NCI-H748 (cell line): ENCODE results near the gene DEGS2.
"Not testable (repeated sequence)": the region's sequence is repeated elsewhere in the genome, so short reads cannot be mapped to it uniquely, and the experiment has no call there.

Experiments
- DNase-seq: peaks from one replicate; lab custom pipeline; 2025; ENCODE audit not compliant: unreplicated experiment; lab: John Stamatoyannopoulos, UW

Gene DEGS2

GRCh38 chr14:100159094-100159864 lies at the start of gene DEGS2:
DEGS2 (minus strand) TSS chr14:100159645; CDS start chr14:100159587, 58 bp downstream.
- DNase-seq, result peak; percentile 87

DNA sequence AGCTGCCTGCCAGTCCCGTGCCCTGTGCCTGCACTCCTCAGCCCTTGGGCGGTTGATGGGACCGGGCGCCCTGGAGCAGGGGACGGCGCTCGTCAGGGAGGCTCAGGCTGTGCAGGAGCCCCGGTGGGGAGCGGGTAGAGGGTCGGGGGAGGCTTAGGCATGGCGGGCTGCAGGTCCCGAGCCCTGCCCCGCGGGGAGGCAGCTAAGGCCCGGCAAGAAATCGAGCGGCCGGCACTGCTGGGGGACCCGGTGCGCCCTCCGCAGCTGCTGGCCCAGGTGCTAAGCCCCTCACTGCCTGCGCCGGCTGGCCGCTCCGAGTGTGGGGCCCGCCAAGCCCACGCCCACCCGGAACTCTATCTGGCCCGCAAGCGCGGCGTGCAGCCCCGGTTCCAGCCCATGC lies 48.7 kb upstream of the DEGS2 start:
- not testable (repeated sequence) for DNase-seq

DNA sequence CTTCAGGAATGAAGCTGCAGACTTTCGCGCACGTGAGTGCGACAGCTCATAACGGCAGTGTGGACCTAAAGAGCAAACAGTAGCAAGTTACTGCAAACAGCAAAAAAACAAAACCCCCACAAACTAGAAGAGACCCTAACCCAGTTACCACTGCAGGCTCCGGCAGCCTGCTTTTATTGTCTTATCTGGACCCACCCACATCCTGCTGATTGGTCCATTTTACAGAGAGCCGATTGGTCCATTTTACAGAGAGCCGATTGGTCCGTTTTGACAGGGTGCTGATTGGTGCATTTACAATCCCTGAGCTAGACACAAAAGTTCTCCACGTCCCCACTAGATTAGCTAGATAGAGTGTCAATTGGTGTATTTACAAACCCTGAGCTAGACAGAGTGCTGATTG lies 48.1 kb upstream of the DEGS2 start:
- not testable (repeated sequence) for DNase-seq

GRCh38 chr14:100204835-100205167 lies 45.4 kb upstream of the DEGS2 start:
- DNase-seq, result not testable (repeated sequence)

GRCh38 chr14:100203962-100204834 lies 44.8 kb upstream of the DEGS2 start:
- DNase-seq, result no peak

- DNase-seq, result no peak
These were observed 43.7 kb upstream of the DEGS2 start for GRCh38 chr14:100203146-100203545.

GRCh38 chr14:100202712-100203111 lies 43.3 kb upstream of the DEGS2 start:
- DNase-seq, result no peak

- peak; percentile 39 for DNase-seq
These were observed 42.3 kb upstream of the DEGS2 start for GRCh38 chr14:100201701-100202100.

GRCh38 chr14:100200311-100200710 lies 40.9 kb upstream of the DEGS2 start:
- no peak for DNase-seq

DNA sequence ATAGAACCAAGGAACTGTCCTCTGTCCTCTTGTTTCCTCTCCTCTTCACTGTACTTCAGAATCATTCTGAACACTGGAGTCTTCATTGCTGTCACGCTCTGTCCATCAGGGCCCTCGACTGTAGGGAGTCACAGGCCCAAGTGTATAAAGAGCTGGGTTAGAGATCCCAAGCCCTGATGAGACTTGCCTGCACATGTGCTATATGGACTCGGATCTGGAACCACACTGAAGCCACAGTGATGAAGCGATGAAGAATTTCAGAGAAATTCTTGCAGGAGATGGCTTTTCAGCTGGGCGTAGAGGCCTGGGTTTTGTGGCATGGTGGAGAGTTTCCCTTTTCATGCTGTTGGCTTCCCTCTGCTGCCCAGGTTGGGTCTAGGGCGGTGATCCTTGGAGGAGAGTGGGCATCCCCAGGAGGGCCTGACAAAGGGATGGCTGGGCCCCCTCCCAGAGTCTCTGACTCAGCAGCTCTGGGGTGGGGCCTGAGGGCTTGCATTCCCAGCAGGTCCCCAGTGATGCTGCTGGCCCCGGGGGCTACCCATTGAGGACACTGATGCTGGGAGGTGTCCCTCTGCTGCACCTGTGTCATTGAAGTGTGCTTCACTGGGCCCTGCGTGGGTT lies 39.9 kb upstream of the DEGS2 start:
- DNase-seq, result no peak

DNA sequence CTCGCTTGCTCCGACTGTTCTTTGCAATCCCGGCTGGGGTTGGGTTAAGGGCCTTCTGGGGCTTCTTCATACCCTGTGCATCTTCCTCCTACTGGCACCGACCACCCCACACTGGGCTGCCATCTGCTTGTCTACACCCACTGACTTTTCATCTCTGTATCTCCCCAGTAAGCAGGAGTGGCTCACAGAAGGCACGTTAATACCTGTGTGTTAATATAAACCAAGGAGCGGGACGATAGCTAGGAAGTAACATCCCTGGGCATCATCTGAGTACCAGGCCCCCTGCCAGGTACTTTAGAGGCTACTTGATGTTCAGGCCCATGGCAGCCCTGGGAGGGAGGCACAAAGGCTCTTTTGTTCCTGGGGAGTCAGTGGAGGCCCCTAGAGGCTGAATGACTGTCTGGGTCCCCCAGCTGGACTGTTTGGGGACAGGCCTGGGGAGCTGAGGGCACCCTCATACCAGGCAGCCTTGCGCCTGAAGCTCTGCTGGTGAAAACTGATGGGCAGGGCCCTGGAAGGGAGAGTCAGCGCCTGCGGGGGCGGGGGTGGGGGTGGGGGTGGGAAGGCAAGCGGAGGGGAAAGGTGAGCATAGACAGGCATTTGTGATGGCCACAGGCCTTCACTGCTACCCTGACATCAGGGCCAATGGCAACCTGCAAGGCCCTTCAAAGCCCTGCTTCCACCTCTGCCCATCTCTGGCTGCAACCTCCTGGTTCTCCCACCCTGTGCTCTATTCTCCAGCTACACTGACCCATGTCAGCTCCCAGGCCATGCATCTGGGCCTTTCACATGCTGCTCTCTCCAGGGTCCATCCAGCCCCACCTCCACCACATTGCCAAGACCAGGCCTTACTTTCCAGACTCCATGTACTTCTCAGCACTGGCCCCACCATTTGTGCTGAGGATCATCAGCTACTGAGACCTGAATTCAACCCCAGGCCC lies 34.2 kb upstream of the DEGS2 start:
- no peak for DNase-seq

- peak; percentile 100 for DNase-seq
These were observed 33.4 kb upstream of the DEGS2 start for GRCh38 chr14:100192672-100193416.

DNA sequence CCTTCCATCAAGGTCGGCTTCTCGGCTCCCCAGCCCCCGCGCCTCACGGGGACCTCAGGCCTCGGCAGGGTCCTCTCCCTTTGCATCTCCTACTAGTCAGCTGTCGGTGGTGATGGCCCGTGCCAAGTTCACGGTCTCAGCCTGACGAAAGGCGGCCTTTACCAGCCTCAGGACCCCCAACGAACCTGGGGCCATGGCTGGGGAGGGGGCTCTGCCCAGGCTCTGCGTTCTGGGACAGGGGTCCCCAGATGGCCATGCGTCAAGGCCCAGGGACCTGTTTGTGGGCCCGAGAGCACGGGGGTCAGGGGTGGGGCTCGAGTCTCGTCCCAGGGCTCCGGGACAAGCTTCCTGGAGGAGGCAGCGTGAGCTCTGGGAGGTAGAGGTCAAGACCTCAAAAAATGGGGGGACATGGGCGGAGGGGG lies 32.8 kb upstream of the DEGS2 start:
- no peak for DNase-seq

DNA sequence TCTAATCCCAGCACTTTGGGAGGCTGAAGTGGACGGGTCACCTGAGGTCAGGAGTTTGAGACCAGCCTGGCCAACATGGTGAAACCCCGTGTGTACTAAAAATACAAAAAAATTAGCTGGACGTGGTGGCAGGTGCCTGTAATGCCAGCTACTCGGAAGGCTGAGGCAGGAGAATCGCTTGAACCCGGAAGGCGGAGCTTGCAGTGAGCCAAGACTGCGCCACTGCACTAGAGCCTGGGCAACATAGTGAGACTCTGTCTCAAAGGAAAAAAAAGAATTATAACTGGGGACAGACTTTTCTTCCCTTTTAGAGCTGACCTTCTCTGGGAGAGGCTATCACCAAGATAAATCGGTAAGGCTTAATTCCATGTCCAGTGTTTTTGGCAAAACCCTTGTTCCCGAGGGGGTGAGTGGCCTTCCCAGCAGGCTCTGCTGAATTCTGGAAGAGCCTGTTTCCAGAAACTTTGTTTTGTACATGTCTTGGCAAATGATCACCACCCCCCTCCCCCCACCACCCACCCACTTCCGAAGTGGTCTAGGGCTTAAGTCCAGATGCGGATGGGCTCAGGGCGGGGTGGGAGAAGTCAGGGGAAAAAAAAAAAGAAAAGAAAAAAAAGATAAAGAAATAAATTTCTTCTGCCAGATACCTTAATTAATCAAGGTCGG lies 32.3 kb upstream of the DEGS2 start:
- DNase-seq, result no peak

DNA sequence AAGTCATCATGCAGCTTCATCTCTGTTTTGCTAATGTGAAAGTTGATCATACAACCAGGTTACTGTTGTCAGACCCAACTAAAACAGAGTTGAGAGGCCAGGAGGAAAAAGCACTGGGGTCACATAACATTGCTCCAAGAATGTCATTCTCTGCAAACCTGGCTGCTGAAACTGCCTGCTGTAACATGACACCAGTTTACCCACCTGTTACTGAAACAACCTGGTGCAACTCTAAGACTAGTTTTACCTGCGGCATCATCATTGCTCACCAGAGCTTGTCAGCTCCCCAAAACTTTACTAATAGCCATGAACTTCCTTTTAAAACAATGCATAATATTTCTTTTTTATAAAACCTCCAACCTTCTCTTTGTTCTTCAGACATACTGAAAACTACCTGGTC lies 30.7 kb upstream of the DEGS2 start:
- DNase-seq, result peak; percentile 23

DNA sequence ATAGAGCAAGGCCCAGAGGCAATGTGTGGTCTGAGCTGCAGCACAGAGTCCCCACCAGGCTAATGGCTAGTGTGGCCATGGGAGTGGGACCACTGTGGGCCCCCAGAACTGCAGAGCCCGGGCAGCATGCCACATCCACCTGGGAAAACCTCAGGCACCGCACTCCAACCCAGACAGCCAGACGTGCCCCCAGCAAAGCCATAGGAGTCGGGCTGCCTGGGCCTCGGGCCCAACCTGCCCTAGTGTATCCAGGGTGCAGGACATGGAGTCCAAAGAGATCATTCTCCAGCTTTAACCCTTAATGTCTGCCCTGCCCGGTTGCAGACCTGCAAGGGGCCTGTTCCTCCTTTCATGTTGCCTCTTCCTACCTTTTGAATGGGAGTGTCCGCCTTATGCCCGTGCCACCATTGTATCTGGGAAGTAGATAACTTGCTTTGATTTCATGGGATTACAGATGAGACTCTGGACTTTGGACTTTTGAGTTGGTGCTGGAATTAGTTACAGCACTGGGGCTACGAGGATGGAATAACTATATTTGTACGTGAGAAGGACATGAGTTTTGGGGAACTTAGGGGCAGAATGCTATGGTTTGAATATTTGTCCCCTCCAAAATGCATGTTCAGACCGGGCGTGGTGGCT lies 29.1 kb upstream of the DEGS2 start:
- DNase-seq, result no peak

DNA sequence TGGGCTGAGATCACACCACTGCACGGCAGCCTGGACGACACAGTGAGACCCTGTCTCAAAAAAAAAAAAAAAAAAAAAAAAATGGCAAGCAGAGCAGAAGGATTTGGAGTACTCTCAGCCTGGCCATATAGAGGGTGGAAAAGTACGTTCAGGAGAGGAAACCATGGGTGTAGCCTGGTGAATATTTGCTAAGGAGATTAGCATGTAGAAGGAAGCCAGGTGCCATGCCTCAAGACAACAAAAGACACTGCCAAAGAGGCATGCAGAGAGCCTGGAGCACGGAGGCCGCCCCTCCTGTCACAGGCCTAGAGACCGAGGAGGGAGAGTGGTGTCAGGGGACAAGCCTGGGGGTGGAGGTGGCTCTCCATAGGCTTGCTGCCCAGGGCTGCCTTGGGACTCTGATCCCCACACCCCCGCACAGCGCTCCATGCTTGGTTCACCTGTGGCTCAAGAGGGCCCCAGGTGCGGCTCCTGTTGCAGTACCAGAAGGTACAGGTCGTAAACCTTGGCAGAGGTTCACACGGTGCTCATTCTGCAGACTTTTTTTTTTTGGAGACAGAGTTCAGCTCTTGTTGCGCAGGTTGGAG lies 27.9 kb upstream of the DEGS2 start:
- no peak for DNase-seq

GRCh38 chr14:100181876-100182551 lies 22.6 kb upstream of the DEGS2 start:
- not testable (repeated sequence) for DNase-seq
